Stimulated activated CD4-positive, alpha-beta T cell treated with anti-CD3 and anti-CD28 coated beads, TNF-alpha, amount 100 ng/mL, for 48 hours (primary cell): Measurements from ENCODE around the gene YDJC.
"Not testable (repeated sequence)": the region's sequence is repeated elsewhere in the genome, so short reads cannot be mapped to it uniquely, and the experiment has no call there.

ENCODE experiments used
- DNase-seq, 3 donors: peaks; one replicate each; pipeline ENCODE4 v3.0.0-alpha.2; 2020; ENCODE audit warnings: low read depth in 3 of 3

Gene YDJC

DNA sequence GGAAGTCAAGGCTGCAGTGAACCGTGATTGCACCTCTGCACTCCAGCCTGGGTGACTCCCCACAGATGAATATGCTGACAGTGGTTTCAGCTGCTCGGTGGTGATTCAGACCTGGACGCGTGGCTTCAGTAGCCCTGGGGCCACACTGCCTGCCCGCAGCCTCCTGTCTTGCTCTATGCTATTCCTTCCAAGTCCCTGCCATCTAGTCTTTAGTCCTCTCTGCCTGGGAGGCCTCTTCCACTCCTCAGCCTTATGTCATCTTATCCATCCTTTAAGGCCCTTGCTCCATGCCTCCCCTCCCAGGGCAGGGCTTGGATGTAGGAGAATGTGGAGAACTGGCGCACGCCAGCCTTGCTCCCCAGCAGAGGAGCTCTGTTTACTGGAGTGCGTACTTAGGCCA lies 23.0 kb downstream of the YDJC start:
- no peak for DNase-seq

DNA sequence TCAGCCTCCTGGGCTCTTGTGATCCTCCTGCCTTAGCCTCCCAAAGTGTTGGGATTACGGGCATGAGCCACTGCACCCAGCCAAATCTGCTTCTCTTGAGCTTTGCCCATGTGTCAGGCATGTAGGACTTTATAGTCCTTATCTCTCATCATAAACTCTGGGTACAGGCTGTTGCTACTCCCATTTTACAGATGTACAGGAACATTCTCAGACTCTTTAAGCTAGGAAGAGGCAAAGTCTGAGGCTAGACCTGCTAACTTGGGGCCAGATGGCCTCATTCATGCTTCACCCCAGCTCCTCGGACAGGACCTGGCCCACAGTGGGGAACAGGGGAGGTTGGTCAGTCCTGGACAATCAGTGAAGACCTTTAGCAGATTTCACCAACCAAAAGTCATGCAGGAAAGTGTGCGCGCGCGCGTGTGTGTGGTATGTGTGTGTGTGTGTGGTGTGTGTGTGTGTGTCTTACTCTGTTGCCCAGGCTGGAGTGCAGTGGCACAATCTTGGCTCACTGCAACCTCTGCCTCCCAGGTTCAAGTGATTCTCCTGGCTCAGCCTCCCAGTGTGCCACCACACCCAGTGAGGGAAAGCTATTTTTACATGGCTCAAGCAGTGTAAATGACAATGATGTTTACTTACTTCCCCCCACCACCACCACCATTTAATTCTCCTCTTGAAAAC lies 23.8 kb downstream of the YDJC start:
- no peak for DNase-seq

DNA sequence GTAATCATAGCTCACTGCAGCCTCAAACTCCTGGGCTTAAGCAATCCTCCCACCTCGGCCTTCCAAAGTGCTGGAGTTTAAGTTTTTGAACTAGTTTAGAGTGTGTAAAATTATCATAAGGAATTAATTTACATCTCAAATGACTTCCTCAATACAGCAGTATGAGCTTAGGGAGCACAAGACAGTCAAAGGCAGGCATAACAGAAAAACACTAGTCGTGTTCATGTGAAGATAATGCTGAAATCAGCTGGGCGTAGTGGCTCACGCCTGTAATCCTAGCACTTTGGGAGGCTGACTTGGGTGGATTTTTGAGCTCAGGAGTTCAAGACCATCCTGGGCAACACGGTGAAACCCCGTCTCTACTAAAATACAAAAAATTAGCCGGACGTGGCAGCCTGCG lies 25.8 kb downstream of the YDJC start:
- DNase-seq, result no peak

DNA sequence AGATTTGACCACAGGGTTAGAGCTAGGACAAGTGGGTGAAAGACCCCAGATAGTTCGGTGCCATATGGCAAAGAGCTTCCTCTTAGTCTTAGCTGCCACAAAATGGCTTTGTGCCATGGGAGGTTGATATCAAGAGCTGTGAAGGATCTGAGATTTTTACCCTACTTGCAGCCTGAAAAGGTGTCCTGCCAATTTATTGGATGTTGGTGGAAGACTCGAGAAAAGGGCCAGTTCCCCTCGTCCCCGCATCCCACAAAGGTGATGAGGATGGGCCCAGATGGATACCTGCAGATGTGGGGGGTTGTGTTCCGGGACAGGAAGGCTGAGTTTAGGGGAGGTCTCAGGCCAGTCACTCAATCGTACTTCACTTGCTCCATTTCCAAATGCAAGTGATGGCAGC lies 27.2 kb downstream of the YDJC start:
- no peak for DNase-seq

DNA sequence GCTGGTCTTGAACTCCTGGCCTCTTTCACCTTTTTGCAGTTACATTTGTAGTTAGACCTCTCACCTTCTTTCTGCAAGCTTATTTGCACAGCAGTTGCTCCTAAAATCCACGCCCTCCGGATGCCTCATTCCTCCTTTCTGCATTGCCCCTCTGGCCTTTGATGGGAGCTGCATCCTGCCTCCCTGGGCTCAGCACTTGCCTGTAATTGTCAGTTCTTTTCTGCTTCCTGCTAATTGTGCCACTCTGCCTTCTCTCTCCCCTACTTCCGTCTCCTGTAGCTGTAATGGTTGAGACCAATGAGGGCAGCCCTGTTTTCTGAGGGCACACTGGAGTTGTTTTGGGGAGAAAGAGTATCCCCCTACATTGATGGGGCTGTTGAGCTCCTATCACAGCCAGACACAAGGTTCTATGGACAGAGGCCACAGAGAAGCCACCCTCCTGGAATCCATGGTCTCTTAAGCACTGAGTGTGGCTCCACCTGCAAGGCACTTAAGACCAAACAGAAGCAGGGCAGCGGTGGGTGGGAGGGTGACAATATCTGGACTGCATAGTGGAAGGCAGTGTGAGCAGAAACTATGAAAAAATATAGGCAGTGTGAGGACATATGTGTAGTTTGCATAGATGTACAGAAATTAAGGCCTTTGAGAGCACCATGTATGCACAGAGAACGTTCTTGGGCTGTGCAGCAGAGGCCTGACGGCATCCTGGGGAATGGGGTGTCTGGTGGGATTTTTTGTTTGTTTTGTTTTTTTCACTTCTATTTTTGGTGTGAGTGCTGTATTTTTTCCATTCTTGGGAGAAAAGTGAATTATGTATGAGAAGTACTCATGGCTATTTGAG lies 30.5 kb downstream of the YDJC start:
- DNase-seq, result no peak

DNA sequence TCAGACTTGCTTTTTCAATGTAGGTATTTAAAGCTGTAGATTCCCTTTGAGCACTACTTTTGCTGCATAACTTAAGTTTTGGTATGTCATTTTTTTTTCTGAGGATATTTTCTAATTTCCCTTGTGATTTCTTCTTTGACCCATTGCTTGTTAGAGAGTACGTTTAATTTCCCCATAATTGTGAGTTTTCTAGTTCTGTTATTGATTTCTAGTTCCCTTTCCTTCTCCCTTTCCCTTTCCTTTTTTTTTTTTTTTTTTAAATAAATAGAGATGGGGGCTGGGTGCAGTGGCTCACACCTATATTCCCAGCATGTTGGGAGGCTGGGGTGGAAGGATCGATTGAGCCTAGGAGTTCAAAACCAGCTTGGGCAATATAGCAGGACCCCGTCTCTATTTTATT lies 31.5 kb downstream of the YDJC start:
- DNase-seq, result no peak

DNA sequence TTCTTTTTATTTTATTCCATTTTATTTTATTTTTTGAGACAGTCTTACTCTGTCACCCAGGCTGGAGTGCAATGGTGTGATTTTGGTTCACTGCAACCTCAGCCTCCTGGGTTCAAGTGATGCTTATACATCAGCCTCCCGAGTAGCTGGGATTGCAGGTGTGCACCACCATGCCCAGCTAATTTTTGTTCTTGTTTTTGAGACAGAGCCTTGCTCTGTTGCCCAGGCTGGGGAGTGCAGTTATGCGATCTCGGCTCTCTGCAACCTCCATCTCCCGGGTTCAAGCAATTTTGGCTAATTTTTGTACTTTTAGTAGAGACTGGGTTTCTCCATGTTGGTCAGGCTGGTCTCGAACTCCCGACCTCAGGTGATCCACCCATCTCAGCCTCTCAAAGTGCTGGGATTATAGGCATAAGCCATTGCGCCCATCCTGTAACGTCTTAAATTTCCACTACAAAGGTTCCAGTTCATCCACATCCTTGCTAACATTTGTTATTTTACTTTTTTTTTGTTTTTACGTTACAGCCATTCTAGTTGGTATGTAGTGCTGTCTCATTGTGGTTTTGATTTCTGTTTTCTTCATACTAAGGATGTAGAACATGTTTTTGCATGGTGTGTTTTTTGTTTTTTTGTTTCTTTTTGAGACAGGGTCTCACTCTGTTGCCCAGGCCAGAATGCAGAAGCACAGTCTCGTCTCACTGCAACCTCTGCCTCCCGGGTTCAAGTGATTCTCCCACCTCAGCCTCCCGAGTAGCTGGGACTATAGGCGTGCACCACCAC lies 33.3 kb downstream of the YDJC start:
- DNase-seq, result not testable (repeated sequence)

DNA sequence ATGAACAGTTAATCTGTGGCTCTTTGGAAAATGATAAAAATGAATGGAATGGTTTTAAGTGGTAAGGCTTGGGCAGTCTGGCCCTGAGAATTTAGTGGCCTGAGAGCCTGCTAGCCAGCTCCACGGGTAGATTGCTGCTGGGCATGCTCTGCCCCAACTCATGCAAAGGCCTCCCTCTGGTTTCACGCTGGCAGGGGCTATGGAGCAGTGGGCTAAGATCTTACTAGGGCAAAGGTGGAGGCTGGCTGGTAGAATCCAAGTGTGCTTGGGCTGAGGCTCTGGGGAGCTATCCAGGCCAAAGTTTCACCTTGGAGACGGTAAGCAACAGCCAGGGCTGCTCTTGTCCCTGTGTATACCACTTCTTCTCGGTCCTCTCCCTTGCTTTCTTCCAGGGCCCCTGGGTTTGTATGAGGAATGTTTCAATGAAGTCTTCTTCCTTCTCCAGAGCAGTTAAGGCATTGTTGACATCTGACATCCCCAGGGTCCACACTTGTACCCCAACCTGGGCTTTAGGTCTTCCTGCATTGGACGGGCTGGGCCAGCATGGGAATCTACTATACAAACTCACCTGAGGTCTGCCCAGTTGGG lies 34.9 kb downstream of the YDJC start:
- no peak for DNase-seq

DNA sequence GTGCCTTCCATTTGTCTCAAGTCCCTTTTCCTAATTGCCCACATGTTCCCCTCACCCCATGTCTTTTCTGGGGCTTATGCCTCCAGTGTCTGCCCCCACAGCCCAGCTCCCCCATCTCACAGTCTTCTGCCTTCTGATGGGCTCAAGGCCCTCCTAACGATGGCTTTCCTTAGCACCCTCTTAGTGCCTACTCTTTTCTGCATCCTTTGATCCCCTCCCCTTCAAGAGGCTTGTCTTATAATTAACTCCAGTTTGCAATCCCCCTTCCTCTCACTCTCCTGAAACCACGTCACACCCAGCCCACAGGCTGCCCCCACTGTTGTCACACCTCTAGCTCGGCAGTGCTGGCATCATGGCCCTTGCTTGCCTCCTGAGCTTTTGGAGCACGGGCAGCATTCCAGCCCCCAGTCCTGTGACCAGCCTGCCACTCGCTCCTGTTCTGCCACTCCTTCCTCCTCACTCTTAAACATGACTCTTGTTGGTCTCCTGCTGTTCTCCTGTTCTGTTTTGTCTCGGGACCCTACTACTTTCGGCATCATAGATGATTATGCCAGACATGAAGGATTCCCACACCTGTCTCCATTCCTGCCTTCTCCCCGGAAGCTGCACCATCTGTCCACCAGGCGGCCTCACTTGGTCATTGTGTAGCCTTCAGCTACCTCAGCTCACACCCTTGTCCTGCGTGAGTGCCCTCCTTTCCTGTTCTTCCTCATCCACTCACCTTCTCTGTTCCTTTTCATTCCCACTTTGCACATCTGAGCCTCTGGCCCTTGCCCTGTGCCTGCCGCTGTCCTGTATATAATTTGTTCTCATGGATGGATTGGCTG lies 36.2 kb downstream of the YDJC start:
- DNase-seq, result no peak

DNA sequence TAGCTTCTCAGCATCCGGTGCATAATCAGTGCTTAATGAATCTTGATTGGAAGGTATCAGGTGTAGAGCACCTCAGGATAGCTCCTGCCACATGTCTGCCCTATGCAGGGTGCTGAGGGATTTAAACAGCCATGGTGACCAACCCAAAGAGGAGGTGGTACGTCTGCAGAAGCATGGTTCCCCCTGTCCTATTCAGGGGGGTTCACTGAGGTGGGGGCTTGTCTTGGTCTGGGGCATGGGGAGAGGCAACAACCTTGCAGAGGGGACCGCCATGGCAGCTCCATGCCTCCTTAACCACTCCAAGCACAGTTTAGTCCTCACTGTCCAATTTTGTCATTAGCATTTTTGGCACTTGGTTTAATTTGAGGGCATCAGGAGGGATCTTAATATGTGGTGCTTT lies 37.4 kb downstream of the YDJC start:
- DNase-seq, result no peak

DNA sequence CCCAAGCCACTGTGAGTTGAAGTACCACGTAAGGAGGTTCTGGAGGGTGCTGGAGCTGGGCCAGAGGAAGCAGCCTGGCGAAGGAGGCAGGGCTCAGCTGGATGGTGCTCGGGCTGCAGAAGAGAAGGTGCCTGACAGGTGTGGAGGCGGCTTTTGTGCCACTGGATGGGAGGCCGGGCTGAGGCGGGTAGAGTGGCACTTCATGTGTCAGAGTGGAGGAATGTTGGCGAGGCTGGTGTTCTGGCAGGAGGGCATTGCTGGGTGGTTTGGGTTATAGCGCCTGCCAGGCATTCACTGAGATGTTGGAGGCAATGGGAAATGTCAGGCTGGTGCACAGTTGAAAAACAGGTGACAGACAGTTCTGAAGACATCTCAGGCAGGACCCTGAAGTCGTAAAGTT lies 38.1 kb downstream of the YDJC start:
- no peak for DNase-seq

DNA sequence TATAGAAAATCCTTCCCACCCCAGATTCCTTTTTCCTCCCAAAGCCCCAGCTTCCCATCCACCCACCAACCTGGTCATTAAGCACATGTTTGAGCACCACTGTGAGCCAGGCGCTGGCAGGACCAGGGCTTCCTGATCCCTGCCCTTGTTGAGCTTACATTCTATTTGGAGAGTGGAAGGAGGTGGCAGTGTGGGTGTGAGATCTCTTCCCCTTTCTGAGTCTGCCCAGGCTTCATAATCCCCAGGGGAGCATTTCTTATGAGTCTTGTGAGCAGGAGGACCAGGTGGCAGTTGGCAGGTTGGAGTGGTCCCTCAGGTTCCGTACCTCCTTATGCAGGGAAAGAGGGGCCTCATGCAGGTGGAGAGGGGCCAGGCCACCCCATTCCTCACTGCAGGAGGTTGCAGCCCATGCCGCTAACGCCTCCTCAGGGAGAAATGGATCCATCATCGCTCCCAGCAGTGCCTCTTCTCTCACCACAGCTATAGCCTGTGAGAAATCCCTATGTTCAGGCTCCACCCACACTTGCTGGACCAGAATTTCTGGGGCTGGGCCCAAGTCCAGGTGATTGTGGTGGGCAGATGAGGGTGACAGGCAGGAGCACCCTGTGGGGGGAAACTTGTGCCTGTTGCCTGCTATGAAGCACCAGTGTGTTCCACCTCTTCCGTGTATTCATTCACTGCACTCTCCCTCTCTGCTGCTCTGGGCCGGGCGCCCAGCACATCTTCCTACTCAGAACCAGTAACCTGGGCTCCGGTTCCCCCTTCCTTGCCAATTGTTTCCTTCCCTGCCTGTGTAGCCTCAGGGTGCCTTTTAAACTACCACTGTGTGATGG lies 38.8 kb downstream of the YDJC start:
- DNase-seq, result no peak

DNA sequence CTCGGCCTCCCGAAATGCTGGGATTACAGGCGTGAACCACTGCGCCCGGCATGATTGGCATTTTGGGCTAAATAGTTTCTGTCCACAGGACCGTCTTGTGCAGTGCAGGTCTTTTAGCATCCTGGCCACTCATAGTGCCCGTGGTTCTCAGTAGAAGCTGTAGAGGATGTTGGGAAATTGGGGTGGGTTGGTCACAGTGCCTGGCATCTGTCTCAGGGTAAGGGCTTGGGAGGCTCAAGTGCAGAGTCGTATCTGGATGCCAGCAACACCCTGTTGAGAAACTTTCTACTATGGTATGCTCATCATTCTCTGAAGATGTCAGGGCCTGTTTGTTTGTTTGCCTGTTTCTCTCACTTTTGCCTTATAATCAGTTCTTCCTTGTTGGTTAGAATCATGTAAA lies 40.4 kb downstream of the YDJC start:
- no peak for DNase-seq

DNA sequence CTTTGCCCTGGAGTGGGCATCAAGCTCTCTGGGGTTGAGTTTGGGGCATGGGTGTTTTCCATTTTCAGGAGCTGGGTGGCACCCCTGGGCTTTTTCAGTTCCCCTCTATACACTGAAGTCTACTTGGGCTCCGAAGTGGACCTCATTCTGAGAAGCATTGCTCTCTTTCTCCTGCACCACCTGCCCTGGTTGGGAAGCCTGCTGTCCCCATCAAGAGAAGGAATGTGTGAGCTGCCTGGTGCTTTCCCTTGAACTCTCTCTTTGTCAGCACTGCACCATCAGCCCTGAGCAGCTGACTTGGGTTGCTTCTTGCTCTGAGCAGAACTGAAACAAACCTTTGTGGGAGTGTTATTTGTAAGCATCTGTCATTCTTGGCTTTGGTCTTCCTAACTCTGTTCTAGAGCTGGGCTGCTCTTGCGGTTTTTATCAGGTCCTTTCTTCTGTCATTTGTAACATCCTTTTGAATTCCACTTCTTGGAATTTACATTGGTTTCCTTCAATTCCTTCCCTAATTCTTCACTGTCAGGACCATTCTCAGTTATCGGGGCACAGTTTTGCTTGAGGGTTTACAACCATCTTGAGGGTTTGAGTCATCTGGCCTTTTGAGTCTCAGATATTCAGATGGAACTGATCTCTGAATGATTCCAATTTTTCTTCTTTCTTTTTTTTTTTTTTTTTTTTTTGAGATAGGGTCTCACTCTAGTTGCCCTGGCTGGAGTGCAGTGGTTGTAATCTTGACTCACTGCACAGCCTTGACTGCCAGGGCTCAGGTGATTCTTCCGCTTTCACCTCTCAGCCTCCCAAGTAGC lies 41.8 kb downstream of the YDJC start:
- DNase-seq, result peak; percentile 36 to 39 (median 36)

DNA sequence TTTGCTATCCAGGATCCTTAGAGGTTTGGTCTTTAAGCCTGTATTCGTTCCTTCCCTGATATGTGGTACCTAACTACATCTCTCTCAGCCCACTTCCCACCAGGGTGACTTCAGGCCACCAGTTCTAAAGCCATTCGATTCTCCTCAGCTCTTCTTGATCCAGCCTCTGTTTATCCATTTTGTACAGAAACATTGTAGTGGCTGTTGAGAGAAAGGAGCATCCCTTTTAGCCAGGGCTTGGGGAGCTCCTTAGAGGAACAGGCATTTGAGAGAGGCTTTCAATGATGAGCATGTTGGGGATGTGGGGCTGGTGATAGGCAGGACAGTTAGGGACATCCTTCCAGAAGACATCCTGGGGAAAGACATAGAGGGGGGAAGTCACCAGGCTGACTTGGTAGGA lies 44.4 kb downstream of the YDJC start:
- no peak for DNase-seq

DNA sequence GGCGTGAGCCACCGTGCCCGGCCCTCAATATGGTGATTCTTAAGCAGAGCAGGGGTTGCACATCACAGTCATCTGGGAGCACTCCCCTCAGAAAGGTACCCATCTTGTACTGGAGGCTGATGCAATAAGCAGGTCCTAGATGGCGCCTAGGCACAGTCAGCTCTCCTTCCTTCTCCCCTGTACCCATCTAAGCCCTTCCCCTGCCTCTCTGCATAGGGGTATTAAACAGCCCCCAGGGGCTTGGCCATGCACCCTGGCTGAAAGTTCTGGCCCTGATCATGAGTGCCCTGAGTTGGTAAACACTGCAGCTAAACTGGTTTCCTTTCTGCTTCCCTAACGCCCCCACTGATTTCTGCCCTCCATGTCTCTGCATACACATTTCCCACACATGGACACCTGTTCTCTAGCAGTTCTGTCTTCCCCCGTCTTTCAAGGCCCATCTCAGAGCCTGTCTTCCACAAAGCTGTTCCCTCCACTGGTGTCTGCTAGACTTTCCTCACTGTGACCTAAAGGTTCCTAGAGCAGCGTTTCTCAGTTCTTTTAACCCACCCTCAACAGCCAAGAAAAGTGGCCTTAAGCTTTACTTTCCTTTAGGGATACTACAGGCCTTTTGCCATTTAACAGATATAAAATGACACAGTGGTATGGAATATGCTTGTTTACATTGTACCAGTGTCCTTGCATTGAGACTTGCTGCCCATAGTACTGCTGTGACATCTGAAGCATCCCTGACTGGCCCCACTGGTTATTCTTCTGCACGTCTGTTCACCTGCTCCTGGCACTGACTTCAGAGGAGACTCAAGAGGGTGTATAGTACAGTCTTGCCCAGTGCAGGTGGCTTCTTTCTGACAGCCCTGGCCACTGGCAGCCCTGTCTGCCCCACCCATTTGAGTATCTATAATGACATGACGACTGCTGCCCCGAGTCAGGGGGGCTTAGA lies 46.8 kb downstream of the YDJC start:
- DNase-seq, result no peak

DNA sequence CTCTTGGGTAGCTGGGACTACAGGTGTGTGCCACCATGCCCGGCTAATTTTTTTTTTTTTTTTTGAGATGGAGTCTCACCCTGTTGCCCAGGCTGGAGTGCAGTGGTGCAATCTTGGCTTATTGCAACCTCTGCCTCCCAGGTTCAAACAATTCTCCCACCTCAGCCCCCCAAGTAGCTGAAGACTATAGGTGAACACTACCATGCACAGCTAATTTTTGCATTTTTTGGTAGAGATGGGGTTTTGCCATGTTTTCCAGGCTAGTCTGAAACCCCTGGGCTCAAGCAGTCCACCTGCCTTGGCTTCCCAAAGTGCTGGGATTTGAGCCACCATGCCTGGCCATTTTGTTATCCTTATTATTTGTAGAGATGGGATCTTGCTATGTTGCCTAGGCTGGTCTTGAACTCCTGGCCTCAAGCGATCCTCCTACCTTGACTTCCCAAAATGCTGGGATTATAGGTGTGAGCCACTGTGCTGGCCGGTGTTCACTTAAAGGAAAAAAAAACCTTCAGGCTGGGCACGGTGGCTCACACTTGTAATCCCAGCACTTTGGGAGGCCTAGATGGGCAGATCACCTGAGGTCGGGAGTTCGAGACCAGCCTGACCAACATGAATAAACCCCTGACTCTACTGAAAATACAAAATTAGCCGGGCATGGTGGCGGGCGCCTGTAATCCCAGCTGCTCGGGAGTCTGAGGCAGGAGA lies 48.7 kb downstream of the YDJC start:
- DNase-seq, result not testable (repeated sequence)

DNA sequence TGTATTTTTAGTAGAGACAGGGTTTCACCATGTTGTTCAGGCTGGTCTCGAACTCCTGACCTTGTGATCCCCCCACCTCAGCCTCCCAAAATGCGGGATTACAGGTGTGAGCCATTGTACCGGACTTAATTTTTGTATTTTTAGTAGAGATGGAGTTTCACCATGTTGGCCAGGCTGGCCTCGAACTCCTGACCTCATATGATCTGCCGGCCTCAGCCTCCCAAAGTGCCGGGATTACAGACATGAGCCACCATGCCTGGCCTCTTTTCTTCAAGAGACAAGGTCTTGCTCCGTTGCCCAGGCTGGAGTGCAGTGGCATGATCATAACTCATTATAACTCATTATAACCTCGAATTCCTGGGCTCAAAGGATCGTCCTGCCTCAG lies 49.2 kb downstream of the YDJC start:
- not testable (repeated sequence) for DNase-seq
